A549 (cell line): Measurements from ENCODE around the gene DCPS. TPM values are rescaled to one million over a fixed set of nuclear protein-coding genes. Genes with fewer than 3 reads are reported as not detected.
A peak's percentile ranks its signal among the peaks of the same experiment; 100 is the strongest.

Experiments
- ATAC-seq, 2 experiments: fragments of 200-7000 bp in 1 of 2; fragments of >200 bp in 1 of 2; cut with Nextera tagmentation in 1 of 2; cut with Tn5 transposase in 1 of 2; 3 replicates each; pipeline versions ENCODE4 v1.8.0 to v1.9.1; 2018 to 2020; ENCODE audit warnings: mild to moderate bottlenecking in 1 of 2, moderate library complexity in 1 of 2
- CTCF ChIA-PET: fragments of 300-600 bp; sonication (Branson Sonifier 250); formaldehyde crosslinking; extraction: SDS; loops from one replicate; lab custom pipeline; 2021; ENCODE audit warnings: antibody characterized with exemption, inconsistent platforms; lab: Yijun Ruan, JAX
- POLR2A ChIA-PET: fragments of 350-600 bp; formaldehyde crosslinking; extraction: SDS; loops from one replicate; lab custom pipeline; 2021; ENCODE audit warnings: antibody characterized with exemption, inconsistent platforms; lab: Yijun Ruan, JAX
- DNase-seq, 2 experiments: peaks; one replicate each; pipeline versions ENCODE4 v3.0.0 to v3.0.0-alpha.2; 2011 to 2016; ENCODE audit warnings: low read depth in 1 of 2, low spot score in 1 of 2
- FAIRE-seq: peaks from 2 replicates; lab custom pipeline; 2011; peaks lifted over from hg19 to GRCh38; lab: Jason Lieb, UNC
- H3K27ac ChIP-seq, 2 experiments: fragments of >200 bp; sonication (Bioruptor Twin); formaldehyde crosslinking; 3 replicates each; pipeline ENCODE4 v1.5.1; 2016 to 2017
- H3K4me1 ChIP-seq: fragments of >200 bp; sonication (Bioruptor Twin); formaldehyde crosslinking; 3 replicates; pipeline ENCODE4 v1.6.1; 2016
- H3K4me2 ChIP-seq: fragments of >200 bp; sonication (Bioruptor Twin); formaldehyde crosslinking; 3 replicates; pipeline ENCODE4 v1.6.1; 2016
- H3K4me3 ChIP-seq: fragments of >200 bp; sonication (Bioruptor Twin); formaldehyde crosslinking; 3 replicates; pipeline ENCODE4 v1.5.1; 2016
- H3K9me3 ChIP-seq: fragments of >200 bp; sonication (Bioruptor Twin); formaldehyde crosslinking; 3 replicates; pipeline ENCODE4 v1.6.1; 2016
- ATOH8 ChIP-seq: fragments of 250-450 bp; sonication (Bioruptor Pico); IDR thresholded peaks from 2 replicates; pipeline ENCODE4 v1.5.0; 2020; ENCODE audit warnings: low read depth, mild to moderate bottlenecking, moderate library complexity
- CBX8 ChIP-seq: fragments of 200-600 bp; sonication (generic); IDR thresholded peaks from 2 replicates; pipeline ENCODE4 v1.6.1; 2016
- CEBPB ChIP-seq, 2 experiments: fragments of >200 bp in 1 of 2; sonication (Bioruptor Twin) in 1 of 2; formaldehyde crosslinking in 1 of 2; IDR thresholded peaks; 2 replicates each; pipeline ENCODE4 v1.6.1; 2012 to 2016
- CHD2 ChIP-seq: fragments of 150-350 bp; IDR thresholded peaks from 2 replicates; pipeline ENCODE4 v1.6.1; 2014; ENCODE audit warnings: low read length; ENCODE audit not compliant: partially characterized antibody
- CHD4 ChIP-seq: fragments of 200-600 bp; sonication (generic); IDR thresholded peaks from 2 replicates; pipeline ENCODE4 v1.6.1; 2016; ENCODE audit warnings: antibody characterized with exemption, mild to moderate bottlenecking, borderline replicate concordance
- E2F6 ChIP-seq: IDR thresholded peaks from 2 replicates; pipeline ENCODE4 v1.6.1; 2012; ENCODE audit warnings: low read depth, borderline replicate concordance
- EHMT2 ChIP-seq: fragments of 200-600 bp; sonication (generic); IDR thresholded peaks from 2 replicates; pipeline ENCODE4 v1.6.1; 2016; ENCODE audit warnings: antibody characterized with exemption, low read depth, mild to moderate bottlenecking, moderate library complexity
- EP300 ChIP-seq, 2 experiments: fragments of >200 bp; sonication (Bioruptor Twin); formaldehyde crosslinking; IDR thresholded peaks; 2 replicates in 1 of 2; 3 replicates in 1 of 2; pipeline ENCODE4 v1.6.1; 2016 to 2017
- ESRRA ChIP-seq: fragments of 150-350 bp; IDR thresholded peaks from 2 replicates; pipeline ENCODE4 v1.6.1; 2014; ENCODE audit warnings: mild to moderate bottlenecking, low read length, borderline replicate concordance
- FOSL2 ChIP-seq, 2 experiments: fragments of 450-650 bp in 1 of 2; fragments of >200 bp in 1 of 2; sonication (Bioruptor Twin) in 1 of 2; formaldehyde crosslinking; IDR thresholded peaks; 2 replicates each; pipeline versions ENCODE4 v1.5.0 to v1.6.1; 2016 to 2020; ENCODE audit warnings: mild to moderate bottlenecking in 1 of 2, moderate library complexity in 1 of 2
- FOXS1 ChIP-seq: fragments of 250-450 bp; sonication (Bioruptor Pico); IDR thresholded peaks from 2 replicates; pipeline ENCODE4 v1.5.0; 2020; ENCODE audit warnings: mild to moderate bottlenecking, moderate library complexity
- HEYL ChIP-seq: fragments of 250-450 bp; sonication (Bioruptor Pico); IDR thresholded peaks from 2 replicates; pipeline ENCODE4 v1.8.0; 2021; ENCODE audit warnings: mild to moderate bottlenecking, moderate library complexity
- HOXA7 ChIP-seq: fragments of 250-450 bp; sonication (Bioruptor Pico); IDR thresholded peaks from 2 replicates; pipeline ENCODE4 v1.5.0; 2020; ENCODE audit warnings: mild to moderate bottlenecking, moderate library complexity
- JUNB ChIP-seq: fragments of >200 bp; sonication (Bioruptor Twin); formaldehyde crosslinking; IDR thresholded peaks from 2 replicates; pipeline ENCODE4 v1.6.1; 2016
- MAFK ChIP-seq: fragments of 450-650 bp; IDR thresholded peaks from 2 replicates; pipeline ENCODE4 v1.6.1; 2014; ENCODE audit not compliant: partially characterized antibody
- NPAS2 ChIP-seq: fragments of 250-450 bp; sonication (Bioruptor Pico); IDR thresholded peaks from 2 replicates; pipeline ENCODE4 v1.8.0; 2022; ENCODE audit warnings: mild to moderate bottlenecking, moderate library complexity, borderline replicate concordance
- NR3C1 ChIP-seq: fragments of >200 bp; sonication (Bioruptor Twin); formaldehyde crosslinking; IDR thresholded peaks from 3 replicates; pipeline ENCODE4 v1.6.1; 2017
- PBX3 ChIP-seq: IDR thresholded peaks from 2 replicates; pipeline ENCODE4 v1.6.1; 2012
- PHF8 ChIP-seq: fragments of 200-600 bp; sonication (generic); IDR thresholded peaks from 2 replicates; pipeline ENCODE4 v1.6.1; 2016; ENCODE audit warnings: low read depth, mild to moderate bottlenecking, antibody characterized with exemption, moderate library complexity, borderline replicate concordance
- POLR2A ChIP-seq: IDR thresholded peaks from 2 replicates; pipeline ENCODE4 v1.6.1; 2012; ENCODE audit warnings: mild to moderate bottlenecking, low read length
- RARB ChIP-seq: fragments of 250-450 bp; sonication (Bioruptor Pico); IDR thresholded peaks from 2 replicates; pipeline ENCODE4 v1.8.0; 2021; ENCODE audit warnings: mild to moderate bottlenecking, moderate library complexity
- ZFP36 ChIP-seq: fragments of 450-650 bp; IDR thresholded peaks from 2 replicates; pipeline ENCODE4 v1.6.1; 2014; ENCODE audit warnings: borderline replicate concordance; ENCODE audit not compliant: partially characterized antibody
- WGBS: methylation state at CpG from one replicate; pipeline ENCODE4 v1.1.6; 2017; ENCODE audit errors: missing lambda C conversion rate; 5-methylcytosine and 5-hydroxymethylcytosine counted together
- polyA plus RNA-seq, 4 experiments: library from polyadenylated mRNA; depleted of rRNA in 3 of 4; stranded (reverse); fragments of >200 nt; fragmentation: RNase III in 1 of 4; extraction: RNeasy Plus Mini Kit Qiagen cat#74134 plus additional on column Dnase treatment in 1 of 4; gene quantifications; 2 replicates in 3 of 4; 3 replicates in 1 of 4; pipeline ENCODE4 v1.2.3, GENCODE V29; 2011 to 2017
- TF ChIP-seq, protein P1 (sequence below): IDR thresholded peaks from 2 replicates; pipeline ENCODE4 v1.6.1; 2012

The DCPS gene
- polyA plus RNA-seq, 2 of the 4 experiments (the other 2 are of a cell fraction): 17.8 to 23.0 TPM

- FAIRE-seq (no peak), ATAC-seq (no peak), DNase-seq (no peak)
- peaks cover 40% of the 10 kb centered on the region for H3K4me1 ChIP-seq
- POLR2A ChIA-PET: no interaction called here
- CTCF ChIA-PET: interaction anchor here (1.3 to 1.4 kb wide), 3 partner anchors 47 to 124 kb away, joined by 4 to 6 read pairs (median 4); no protein-coding TSS in a partner anchor
- WGBS: 88% methylated on average over 16 of the region's 17 CpGs
- peak overlapping the region; percentile 98; a peak in 4 of 6 replicates for H3K27ac ChIP-seq
- H3K4me3 ChIP-seq: peak overlapping the region; percentile 92; the same call in 2 of the 3 replicates
- no peaks in the 10 kb centered on the region for H3K9me3 ChIP-seq
- no peak for TF ChIP-seq NR3C1
- no peak for TF ChIP-seq CBX8
- no peak for TF ChIP-seq CEBPB (IDR thresholded peaks at IDR 0.05)
- no peak for TF ChIP-seq MAFK
- TF ChIP-seq, protein P1, sequence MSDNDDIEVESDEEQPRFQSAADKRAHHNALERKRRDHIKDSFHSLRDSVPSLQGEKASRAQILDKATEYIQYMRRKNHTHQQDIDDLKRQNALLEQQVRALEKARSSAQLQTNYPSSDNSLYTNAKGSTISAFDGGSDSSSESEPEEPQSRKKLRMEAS: no peak
- TF ChIP-seq ZFP36: no peak
- no peak for TF ChIP-seq POLR2A
- no peak for TF ChIP-seq E2F6
- no peak for TF ChIP-seq FOSL2 (IDR thresholded peaks at IDR 0.05)
- no peak for TF ChIP-seq FOSL2 (CRISPR knock-in tag; IDR thresholded peaks at IDR 0.05)
- TF ChIP-seq CHD4: no peak
- H3K4me2 ChIP-seq: peak overlapping the region; percentile 94
These were observed 53.4 kb downstream of the DCPS start for GRCh38 chr11:126357055-126357962.

DNA sequence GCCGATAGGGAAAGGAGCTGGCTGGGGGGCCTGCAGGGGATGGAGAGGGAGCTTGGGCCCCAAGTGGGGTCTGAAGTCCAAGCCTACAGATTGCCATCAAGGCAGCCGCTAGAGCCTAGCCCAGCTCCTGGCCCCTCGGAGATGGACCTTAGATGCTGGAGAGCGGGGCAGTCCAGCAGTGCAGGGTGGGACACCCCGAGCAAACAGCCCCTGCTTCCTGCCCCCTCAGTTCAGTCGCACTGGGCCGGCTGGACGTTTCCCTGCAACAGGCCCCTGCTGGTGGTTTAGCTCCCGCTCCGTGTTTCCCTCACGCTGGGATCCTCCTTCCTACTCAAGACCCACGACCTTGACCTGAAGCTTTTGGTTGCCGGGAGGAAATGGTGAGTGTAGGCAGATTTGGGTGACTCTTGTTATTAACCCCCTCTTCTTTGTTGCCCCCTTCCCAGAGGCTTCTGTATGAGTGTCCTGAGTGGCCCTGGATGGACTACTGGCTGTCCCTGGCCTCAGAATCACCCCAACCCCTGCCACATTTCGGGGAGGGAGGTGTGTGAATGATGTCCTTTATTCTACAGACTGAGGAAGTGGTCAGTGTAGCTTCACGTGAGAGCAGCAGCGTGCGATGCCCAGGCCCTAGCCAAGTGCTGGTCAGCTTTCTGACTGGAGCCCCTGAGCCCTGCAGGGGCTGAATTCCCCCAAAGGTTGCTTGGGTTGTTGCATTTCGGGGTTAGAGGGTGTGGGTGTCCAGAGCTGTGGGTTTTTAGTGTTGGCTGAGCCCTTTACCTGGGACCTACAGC, 54.3 kb downstream of the DCPS start:
- DNase-seq (no peak), FAIRE-seq (no peak), ATAC-seq (no peak)
- Histone ChIP-seq H3K4me3 (no peak overlapping the region), H3K27ac (no peak overlapping the region), H3K4me2 (no peak overlapping the region), H3K9me3 (no peaks in the 10 kb centered on the region), H3K4me1 (peaks cover 32% of the 10 kb centered on the region)
- WGBS: 92% methylated on average over 14 of the region's 18 CpGs
- CTCF ChIA-PET: interaction anchor here (1.3 to 1.4 kb wide), 3 partner anchors 48 to 123 kb away, joined by 4 to 6 read pairs (median 4); no protein-coding TSS in a partner anchor
- POLR2A ChIA-PET: no interaction called here
- TF ChIP-seq RARB (CRISPR knock-in tag) (no peak), HEYL (no peak), ESRRA (no peak), EP300 (IDR thresholded peaks at IDR 0.05) (no peak), PBX3 (no peak), NPAS2 (no peak), FOXS1 (CRISPR knock-in tag) (no peak), CHD2 (no peak), EHMT2 (no peak), HOXA7 (CRISPR knock-in tag) (no peak), JUNB (no peak), ATOH8 (CRISPR knock-in tag) (no peak), PHF8 (no peak), E2F6 (no peak)
